DOHH2 (cell line): ENCODE measurements around the gene PRDX5.

ENCODE experiments used
- H3F3A ChIP-seq: fragments of 200-600 bp; sonication (generic), shearing (Covaris generic); 2 replicates; pipeline ENCODE4 v1.6.0; 2016; ENCODE audit warnings: antibody characterized with exemption, mild to moderate bottlenecking; ENCODE audit not compliant: control insufficient read depth, insufficient read depth
- H3K27ac ChIP-seq: fragments of 200-600 bp; sonication (generic); 2 replicates; pipeline ENCODE4 v1.5.1; 2014; ENCODE audit warnings: low read depth, mild to moderate bottlenecking, low read length, moderate library complexity
- H3K27me3 ChIP-seq: fragments of 200-600 bp; sonication (generic); 2 replicates; pipeline ENCODE4 v1.6.1; 2014; ENCODE audit warnings: mild to moderate bottlenecking, low read length, mixed read lengths; ENCODE audit not compliant: control insufficient read depth
- H3K36me3 ChIP-seq: fragments of 200-600 bp; sonication (generic); 2 replicates; pipeline ENCODE4 v1.6.1; 2014; ENCODE audit warnings: mild to moderate bottlenecking, low read length, moderate library complexity, mixed read lengths; ENCODE audit not compliant: control insufficient read depth
- H3K4me1 ChIP-seq: fragments of 200-600 bp; sonication (generic); 2 replicates; pipeline ENCODE4 v1.6.1; 2014; ENCODE audit warnings: mild to moderate bottlenecking, low read length, mixed read lengths; ENCODE audit not compliant: control insufficient read depth
- H3K4me2 ChIP-seq: fragments of 200-600 bp; sonication (generic); 2 replicates; pipeline ENCODE4 v1.6.0; 2014; ENCODE audit warnings: mild to moderate bottlenecking, low read length, moderate library complexity
- H3K4me3 ChIP-seq: fragments of 200-600 bp; sonication (generic); 2 replicates; pipeline ENCODE4 v1.5.1; 2014; ENCODE audit warnings: mild to moderate bottlenecking, low read length, mixed read lengths
- H3K79me2 ChIP-seq: fragments of 200-600 bp; sonication (generic); 2 replicates; pipeline ENCODE4 v1.6.1; 2014; ENCODE audit warnings: mild to moderate bottlenecking, low read length, mixed read lengths; ENCODE audit not compliant: control insufficient read depth
- H3K9me2 ChIP-seq: fragments of 200-600 bp; sonication (generic); replicated peaks from 2 replicates; pipeline ENCODE4 v1.6.1; 2014; ENCODE audit warnings: mild to moderate bottlenecking, low read length, mixed read lengths; ENCODE audit not compliant: control insufficient read depth
- H3K9me3 ChIP-seq: fragments of 200-600 bp; sonication (generic); 2 replicates; pipeline ENCODE4 v1.6.1; 2014; ENCODE audit warnings: antibody characterized with exemption, low read length, mixed read lengths; ENCODE audit not compliant: control insufficient read depth, insufficient read depth
- H4K20me1 ChIP-seq: fragments of 200-600 bp; sonication (generic); 2 replicates; pipeline ENCODE4 v1.6.0; 2014; ENCODE audit warnings: low read depth, mild to moderate bottlenecking, antibody characterized with exemption, low read length, moderate library complexity; ENCODE audit not compliant: control insufficient read depth, insufficient read depth
- EZH2phosphoT487 ChIP-seq: fragments of 200-600 bp; sonication (generic); IDR thresholded peaks from 2 replicates; pipeline ENCODE4 v1.6.1; 2017; ENCODE audit warnings: borderline replicate concordance, mild to moderate bottlenecking, antibody characterized with exemption, low read length, moderate library complexity, mixed read lengths
- TF ChIP-seq, protein P1 (sequence below): fragments of 200-600 bp; sonication (generic); IDR thresholded peaks from one replicate; pipeline ENCODE4 v1.5.1; 2014; ENCODE audit warnings: antibody characterized with exemption, mild to moderate bottlenecking, low read depth, low read length; ENCODE audit not compliant: poor library complexity, severe bottlenecking

The PRDX5 gene

DNA sequence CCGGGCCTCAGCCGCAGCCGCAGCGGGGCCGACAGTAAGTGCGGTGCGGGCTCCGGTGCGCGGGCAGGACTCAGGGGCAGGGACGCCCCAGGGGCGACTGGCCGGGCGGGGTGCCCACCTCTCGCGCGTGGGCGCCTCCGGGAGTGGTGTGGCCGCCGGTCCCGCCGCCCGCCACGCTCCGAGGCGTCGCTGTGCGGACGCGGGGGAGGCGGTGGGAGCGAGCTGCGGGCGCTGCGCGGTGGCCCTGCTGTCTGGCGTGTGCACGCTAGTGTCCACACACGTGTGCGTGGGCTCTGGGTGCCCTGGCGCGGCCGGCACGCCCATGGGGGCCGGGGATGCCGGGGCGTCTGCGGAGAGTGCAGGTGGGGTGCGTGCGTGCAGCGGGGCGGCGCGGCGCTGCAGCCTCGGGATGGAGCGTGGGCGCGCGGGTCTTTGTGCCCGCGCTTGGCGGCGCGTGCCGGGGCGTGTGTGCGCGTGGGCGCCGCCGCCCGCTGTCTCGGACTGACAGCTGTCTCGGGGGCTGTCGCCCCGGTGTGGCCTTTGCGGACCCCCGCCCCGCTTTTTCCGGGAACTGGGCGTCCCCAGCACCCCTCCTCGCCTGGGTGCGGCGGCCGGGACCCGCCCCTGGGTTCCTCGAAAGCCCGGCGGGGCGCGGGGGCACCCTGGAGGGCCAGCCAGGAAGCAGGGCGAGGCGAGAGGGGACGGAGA, 26.0 kb upstream of the PRDX5 start:
- Histone ChIP-seq H3K4me3 (no peak overlapping the region), H3K4me2 (no peak overlapping the region), H3K27me3 (peaks cover 57% of the 10 kb centered on the region)

DNA sequence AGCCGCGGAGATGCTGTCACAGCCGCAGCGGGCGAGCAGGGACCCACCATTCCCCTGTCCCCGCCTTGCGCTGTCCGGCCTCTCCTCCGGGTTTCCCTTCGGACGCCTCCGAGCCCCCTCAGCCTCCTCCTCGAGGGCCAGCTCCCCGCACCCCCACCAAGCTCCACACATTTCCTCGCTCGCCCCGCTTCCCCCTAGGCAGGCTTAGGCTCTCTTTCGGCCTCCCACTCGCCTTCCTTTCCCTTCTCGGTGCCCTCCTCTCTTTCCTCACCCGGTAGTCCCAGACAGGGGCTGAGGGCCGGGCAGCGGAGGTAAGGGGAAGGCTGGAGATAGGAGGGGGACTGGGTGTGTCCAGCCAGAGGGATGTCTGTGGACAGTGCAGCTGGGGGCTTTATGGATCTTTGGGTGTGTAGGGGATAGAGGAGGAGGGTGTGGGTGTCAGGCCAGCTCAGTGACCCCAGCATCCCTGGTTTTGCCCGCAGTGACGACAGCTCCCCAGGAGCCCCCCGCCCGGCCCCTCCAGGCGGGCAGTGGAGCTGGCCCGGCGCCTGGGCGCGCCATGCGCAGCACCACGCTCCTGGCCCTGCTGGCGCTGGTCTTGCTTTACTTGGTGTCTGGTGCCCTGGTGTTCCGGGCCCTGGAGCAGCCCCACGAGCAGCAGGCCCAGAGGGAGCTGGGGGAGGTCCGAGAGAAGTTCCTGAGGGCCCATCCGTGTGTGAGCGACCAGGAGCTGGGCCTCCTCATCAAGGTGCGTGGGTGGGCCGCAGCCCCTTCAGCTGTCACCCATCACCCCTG, 25.3 kb upstream of the PRDX5 start:
- Histone ChIP-seq H3K4me2 (no peak overlapping the region), H3K27me3 (peaks cover 64% of the 10 kb centered on the region)

More for the DNA sequence above, 26.0 kb upstream of the PRDX5 start:
- TF ChIP-seq, protein P1, sequence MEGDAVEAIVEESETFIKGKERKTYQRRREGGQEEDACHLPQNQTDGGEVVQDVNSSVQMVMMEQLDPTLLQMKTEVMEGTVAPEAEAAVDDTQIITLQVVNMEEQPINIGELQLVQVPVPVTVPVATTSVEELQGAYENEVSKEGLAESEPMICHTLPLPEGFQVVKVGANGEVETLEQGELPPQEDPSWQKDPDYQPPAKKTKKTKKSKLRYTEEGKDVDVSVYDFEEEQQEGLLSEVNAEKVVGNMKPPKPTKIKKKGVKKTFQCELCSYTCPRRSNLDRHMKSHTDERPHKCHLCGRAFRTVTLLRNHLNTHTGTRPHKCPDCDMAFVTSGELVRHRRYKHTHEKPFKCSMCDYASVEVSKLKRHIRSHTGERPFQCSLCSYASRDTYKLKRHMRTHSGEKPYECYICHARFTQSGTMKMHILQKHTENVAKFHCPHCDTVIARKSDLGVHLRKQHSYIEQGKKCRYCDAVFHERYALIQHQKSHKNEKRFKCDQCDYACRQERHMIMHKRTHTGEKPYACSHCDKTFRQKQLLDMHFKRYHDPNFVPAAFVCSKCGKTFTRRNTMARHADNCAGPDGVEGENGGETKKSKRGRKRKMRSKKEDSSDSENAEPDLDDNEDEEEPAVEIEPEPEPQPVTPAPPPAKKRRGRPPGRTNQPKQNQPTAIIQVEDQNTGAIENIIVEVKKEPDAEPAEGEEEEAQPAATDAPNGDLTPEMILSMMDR: no peak
- TF ChIP-seq EZH2phosphoT487: peak; percentile 33; the same call in 1 of the 2 replicates
- Histone ChIP-seq H3K4me1 (no peaks in the 10 kb centered on the region), H3K27ac (no peak overlapping the region), H3K9me2 (no peaks in the 10 kb centered on the region), H3F3A (no peaks in the 10 kb centered on the region), H3K79me2 (no peaks in the 10 kb centered on the region), H3K9me3 (no peaks in the 10 kb centered on the region), H4K20me1 (no peaks in the 10 kb centered on the region), H3K36me3 (no peaks in the 10 kb centered on the region)

DNA sequence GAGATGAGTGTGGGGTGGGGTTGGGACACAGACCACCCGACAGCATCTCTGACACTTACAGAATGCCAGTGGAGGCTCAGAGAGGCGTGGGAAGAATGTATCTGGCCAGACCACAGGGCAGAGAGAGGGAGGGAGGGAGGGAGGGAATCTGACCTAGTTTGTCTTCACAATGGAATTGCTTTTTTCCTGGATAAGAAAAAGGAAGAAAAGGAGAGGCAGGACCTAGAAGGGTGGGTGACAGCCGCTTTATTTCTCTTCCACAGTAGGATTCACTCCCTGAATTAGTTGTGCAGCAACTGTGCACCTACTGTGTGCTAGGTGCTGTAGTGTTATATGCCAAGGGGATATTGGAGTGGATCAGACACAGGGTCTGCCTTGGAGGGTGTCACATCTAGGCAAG, 23.1 kb upstream of the PRDX5 start:
- Histone ChIP-seq H3K4me3 (no peak overlapping the region), H3K27ac (no peak overlapping the region), H3K4me2 (no peak overlapping the region), H4K20me1 (no peaks in the 10 kb centered on the region), H3K4me1 (peaks cover under 1% of the 10 kb centered on the region; the same call in 1 of the 2 replicates), H3K79me2 (no peaks in the 10 kb centered on the region), H3F3A (no peaks in the 10 kb centered on the region), H3K9me2 (no peaks in the 10 kb centered on the region), H3K36me3 (no peaks in the 10 kb centered on the region), H3K27me3 (peaks cover 84% of the 10 kb centered on the region), H3K9me3 (no peaks in the 10 kb centered on the region)
- TF ChIP-seq, protein P1: no peak
- no peak for TF ChIP-seq EZH2phosphoT487

More for the DNA sequence above, 25.3 kb upstream of the PRDX5 start:
- Histone ChIP-seq H3F3A (no peaks in the 10 kb centered on the region), H3K79me2 (no peaks in the 10 kb centered on the region), H3K9me3 (no peaks in the 10 kb centered on the region), H3K4me3 (no peak overlapping the region), H3K27ac (no peak overlapping the region), H3K36me3 (no peaks in the 10 kb centered on the region), H3K9me2 (no peaks in the 10 kb centered on the region), H4K20me1 (no peaks in the 10 kb centered on the region), H3K4me1 (no peaks in the 10 kb centered on the region)
- TF ChIP-seq, protein P1: no peak
- TF ChIP-seq EZH2phosphoT487: no peak
